Kasumi-1 (cell line): Measurements from ENCODE around the gene RNF186.
"Not testable (repeated sequence)": the region's sequence is repeated elsewhere in the genome, so short reads cannot be mapped to it uniquely, and the experiment has no call there.

Experiments used
- DNase-seq, 2 experiments: peaks; one replicate each; lab custom pipeline; 2025; lab: John Stamatoyannopoulos, UW

The RNF186 gene, protein sequence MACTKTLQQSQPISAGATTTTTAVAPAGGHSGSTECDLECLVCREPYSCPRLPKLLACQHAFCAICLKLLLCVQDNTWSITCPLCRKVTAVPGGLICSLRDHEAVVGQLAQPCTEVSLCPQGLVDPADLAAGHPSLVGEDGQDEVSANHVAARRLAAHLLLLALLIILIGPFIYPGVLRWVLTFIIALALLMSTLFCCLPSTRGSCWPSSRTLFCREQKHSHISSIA

DNA sequence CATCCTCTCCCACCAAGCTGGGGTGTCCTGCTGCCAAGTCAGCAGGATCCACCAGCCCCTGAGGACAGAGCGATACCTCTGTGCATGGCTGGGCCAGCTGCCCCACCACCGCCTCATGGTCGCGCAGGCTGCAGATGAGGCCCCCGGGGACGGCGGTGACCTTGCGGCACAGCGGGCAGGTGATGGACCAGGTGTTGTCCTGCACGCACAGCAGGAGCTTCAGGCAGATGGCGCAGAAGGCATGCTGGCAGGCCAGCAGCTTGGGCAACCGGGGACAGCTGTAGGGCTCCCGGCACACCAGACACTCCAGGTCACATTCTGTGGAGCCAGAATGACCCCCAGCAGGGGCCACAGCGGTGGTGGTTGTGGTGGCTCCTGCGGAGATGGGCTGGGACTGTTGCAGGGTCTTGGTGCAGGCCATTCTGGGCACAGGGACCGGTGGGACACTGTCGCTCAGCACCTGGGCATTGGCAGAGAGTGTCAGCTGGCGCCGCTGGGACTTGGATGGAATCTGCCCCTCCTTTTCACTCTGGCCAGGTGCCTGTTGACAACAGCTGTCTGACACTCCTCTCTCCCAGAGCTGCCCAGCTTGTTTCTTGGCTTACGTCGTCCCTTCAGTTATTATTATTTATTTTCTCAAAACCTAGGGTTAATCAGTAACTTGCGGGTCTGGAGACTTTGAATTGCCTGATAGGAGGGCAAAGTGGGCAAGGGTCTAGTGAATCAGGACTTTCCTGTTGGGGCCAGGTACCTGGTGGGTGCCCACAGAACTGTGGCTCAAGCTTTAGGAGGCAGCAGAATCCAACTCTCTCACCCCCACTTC, at the start of gene RNF186:
TSS of gene RNF186 (minus strand) at position 603 of the 823 bp plus-strand sequence. CDS start at position 421, 182 bp downstream.
- no peak for DNase-seq

GRCh38 chr1:19864570-19865160, 49.6 kb upstream of the RNF186 start:
- DNase-seq, result no peak

DNA sequence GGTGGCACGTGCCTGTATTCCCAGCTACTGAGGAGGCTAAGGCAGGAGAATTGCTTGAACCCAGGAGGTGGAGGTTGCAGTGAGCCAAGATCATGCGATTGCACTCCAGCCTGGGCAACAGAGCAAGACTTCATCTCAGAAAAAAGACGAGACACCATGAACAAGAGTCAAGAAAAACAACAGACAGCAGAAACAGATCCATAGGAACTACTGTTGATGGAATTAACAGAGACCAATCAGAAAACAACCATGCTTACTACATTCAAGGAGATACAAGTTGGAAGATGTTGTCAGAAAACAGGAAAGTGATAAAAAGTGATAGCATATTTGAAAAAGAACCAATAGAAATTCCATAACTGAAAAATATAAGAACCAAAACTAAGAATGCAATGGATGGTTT, 47.9 kb upstream of the RNF186 start:
- no peak for DNase-seq

GRCh38 chr1:19861842-19862530, 46.9 kb upstream of the RNF186 start:
- no peak for DNase-seq

GRCh38 chr1:19861034-19861433, 46.0 kb upstream of the RNF186 start:
- DNase-seq, result no peak

DNA sequence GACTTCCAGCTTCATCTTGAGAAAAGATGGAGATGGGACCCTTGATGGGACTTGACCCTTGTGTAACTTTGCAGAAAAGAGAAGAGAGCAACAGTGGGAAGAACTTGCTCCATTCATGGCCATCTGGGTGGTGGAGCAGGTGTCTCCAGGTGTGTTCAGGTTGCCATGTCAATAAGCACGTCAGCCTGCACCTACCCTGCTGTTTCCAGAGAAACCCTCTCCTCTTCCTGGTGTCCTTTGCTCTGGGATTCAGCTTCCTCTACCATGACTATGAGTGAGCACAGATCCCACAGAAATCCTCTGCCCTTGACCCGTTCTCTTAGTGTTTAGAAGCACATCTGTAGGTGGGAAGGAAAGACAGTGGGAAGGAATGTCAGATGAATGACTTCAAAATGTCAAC, 45.3 kb upstream of the RNF186 start:
- no peak for DNase-seq

DNA sequence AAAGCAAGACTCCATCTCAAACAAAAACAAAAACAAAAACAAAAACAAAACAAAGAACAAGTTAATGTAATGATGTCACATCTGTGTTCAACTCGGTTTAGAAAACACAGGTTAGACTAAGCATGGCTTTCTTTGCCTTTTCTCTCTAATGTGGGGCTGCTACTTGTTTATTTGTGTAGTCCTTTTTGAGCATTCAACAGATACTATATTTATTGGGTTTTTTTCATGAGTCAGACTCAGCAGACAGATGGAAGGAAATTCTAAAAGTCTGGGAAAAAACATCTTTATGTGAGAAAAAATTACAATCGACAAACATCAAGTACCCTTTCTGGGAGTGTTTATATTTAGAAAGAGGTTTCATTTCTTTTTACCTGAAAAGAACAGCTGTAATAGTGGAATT, 44.8 kb upstream of the RNF186 start:
- DNase-seq, result no peak

DNA sequence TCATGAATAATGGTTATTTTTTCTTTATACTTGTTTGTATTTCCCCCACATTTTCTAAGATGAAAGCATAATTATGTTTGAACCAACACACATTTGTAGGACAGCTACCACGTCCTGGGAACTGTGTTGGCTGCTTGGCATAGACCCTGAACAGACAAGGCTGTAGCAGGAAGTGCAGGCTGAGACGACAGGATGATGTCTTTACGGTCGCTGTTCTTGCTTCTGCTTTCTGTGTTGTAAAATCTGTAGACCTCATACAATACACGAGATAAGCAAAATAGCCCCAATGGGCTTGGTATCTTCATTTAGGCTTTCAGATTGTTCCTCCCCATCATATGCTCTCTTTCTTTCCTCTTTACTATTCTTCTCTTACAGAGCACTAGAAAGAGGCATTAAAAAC, 43.8 kb upstream of the RNF186 start:
- DNase-seq, result peak; percentile 57 to 65

GRCh38 chr1:19854866-19855265, 39.8 kb upstream of the RNF186 start:
- no peak for DNase-seq

GRCh38 chr1:19852036-19852435, 37.0 kb upstream of the RNF186 start:
- no peak for DNase-seq

DNA sequence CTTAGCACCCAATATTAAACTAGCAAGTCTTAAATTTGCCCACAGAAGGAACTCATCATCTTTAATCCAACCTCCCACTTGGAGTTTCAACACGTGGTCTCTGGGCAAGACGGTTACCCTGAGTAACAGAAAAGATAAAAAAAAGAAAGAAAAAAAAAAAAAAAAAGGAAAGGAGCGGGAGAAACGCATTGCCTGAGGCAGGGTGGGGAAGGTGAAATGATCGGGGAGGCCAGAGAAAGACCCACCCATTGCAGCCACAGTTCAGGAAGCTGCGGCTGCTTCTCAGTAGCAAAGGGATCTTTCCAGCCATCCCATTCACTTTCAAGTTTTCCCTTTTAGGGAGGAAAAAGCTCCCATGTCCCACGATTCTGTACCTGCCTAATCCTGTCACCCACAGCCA, 35.1 kb upstream of the RNF186 start:
- no peak for DNase-seq

DNA sequence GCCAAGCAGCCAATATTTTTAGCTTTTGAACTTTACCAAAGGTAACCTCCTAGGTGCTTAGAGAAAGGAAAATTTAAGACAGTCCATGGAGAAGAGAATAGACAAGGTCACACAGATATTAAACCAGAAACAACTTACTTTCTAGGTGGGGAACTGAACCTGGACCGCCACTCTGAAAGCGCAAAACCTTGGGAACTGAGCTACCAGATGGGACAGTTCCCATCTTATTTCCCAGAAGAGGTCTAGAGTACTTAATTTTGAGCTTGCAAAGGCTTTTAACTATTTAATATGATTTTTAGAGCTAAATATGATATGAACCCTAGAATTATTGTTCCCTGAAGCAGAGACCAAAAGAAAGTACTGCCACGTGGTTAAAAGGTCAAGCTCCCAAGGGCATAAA, 34.2 kb upstream of the RNF186 start:
- not testable (repeated sequence) for DNase-seq

GRCh38 chr1:19847334-19847733, 32.3 kb upstream of the RNF186 start:
- not testable (repeated sequence) for DNase-seq

DNA sequence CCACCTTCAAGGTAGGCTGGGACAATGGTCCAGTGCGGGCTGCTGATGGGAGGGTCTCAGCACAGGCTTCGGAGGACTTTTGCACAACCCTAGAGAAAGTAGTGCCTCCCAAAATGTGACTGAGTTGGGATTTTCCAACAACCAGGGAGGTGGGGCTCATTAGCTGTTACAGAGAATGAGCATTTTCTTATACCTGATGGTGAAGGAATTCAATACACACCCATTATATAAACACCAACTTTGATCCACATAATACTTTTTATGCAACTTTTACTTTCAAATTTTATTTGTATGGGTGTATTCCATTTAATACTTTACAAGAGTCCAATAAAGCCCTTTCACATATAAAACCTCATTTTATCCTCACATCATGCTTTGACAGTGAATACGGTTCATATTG, 31.3 kb upstream of the RNF186 start:
- DNase-seq, result no peak

DNA sequence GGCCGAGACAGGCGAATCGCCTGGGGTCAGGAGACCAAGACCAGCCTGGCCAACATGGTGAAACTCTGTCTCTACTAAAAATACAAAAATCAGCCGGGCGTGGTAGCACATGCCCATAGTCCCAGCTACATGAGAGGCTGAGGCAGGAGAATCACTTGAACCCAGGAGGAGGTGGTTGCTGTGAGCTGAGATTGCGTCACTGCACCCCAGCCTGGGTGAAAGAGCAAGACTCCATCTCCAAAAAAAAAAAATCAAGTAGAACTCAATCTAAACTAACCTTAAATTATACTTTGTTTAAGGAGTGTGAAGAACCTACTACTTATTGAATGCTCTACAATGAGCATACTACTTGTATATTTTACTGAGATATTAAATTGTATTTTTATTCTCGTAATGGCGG, 30.5 kb upstream of the RNF186 start:
- no peak for DNase-seq

GRCh38 chr1:19844731-19845495, 29.8 kb upstream of the RNF186 start:
- DNase-seq, result no peak

GRCh38 chr1:19840228-19840627, 25.1 kb upstream of the RNF186 start:
- DNase-seq, result no peak

GRCh38 chr1:19837866-19838265, 22.8 kb upstream of the RNF186 start:
- no peak for DNase-seq

- no peak for DNase-seq
Observed at GRCh38 chr1:19835578-19835977, 20.5 kb upstream of the RNF186 start.

DNA sequence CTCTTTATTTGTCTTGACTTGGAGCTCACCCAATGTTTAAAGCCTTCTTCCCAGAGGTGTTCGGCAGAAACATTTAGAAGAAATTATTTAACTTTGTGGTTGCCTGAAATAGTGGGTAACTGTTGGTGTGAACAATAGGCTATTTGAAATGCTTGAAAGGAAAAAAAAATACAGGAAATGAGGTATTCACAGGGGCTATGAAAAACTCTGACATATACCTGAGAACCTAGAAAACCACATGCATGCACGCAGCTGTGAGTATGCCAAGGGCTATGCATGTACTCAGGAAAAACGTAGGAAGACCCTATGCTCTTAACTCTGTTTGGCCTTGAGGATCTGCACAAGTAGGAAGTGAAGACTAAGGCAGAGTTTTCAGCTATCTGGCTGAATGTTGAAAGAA, 16.4 kb upstream of the RNF186 start:
- DNase-seq, result no peak

DNA sequence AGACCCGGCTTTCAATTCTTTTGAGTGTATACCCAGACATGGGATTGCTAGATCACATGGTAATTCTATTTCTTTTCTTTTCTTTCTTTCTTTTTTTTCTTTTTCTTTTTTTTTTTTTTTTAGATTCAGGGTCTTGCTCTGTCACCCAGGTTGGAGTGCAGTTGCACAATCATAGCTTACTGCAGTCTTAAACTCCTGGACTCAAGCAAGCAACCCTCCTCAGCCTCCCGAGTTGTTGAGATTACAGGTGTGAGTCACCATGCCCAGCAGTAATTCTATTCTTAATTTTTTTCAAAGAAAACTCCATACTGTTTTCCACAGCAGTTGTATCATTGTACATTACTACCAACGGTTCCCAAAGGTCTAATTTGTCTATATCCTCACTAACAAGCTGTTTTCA, 13.5 kb upstream of the RNF186 start:
- DNase-seq, result no peak

- no peak for DNase-seq
Observed at GRCh38 chr1:19825298-19825697, 10.2 kb upstream of the RNF186 start.
